SK-N-MC (cell line): ENCODE data around the gene PTPMT1.
"Not testable (repeated sequence)": the region's sequence is repeated elsewhere in the genome, so short reads cannot be mapped to it uniquely, and the experiment has no call there.

ENCODE experiments used
- EZH2 ChIP-seq: fragments of 200-600 bp; sonication (generic); IDR thresholded peaks from one replicate; pipeline ENCODE4 v1.6.1; 2017; ENCODE audit warnings: antibody characterized with exemption
- FOXP2 ChIP-seq: optimal IDR thresholded peaks from 2 replicates; pipeline ENCODE3; 2011; ENCODE audit warnings: mild to moderate bottlenecking, moderate library complexity; ENCODE audit not compliant: insufficient read depth; ENCODE audit errors: extremely low read length, control extremely low read depth
- POLR2AphosphoS5 ChIP-seq: IDR thresholded peaks from 2 replicates; pipeline ENCODE4 v1.6.1; 2012; ENCODE audit warnings: mild to moderate bottlenecking, low read depth, low read length, borderline replicate concordance

GRCh38 chr11:47562393-47562792 lies 3.0 kb upstream of the PTPMT1 start:
- TF ChIP-seq EZH2, POLR2AphosphoS5, FOXP2: not testable (repeated sequence)
